Thyroid gland (tissue), 4 donors: ENCODE results near the gene CGB7.

ENCODE experiments used
- CTCF ChIP-seq, 6 experiments: fragments of 200-600 bp in 3 of 6; fragments of 450-650 bp in 3 of 6; sonication (generic) in 3 of 6; IDR thresholded peaks; one replicate each; pipeline ENCODE4 v1.5.1; 2016 to 2019; ENCODE audit warnings: antibody characterized with exemption in 6 of 6, mild to moderate bottlenecking in 2 of 6, inconsistent platforms in 1 of 6, moderate library complexity in 1 of 6
- POLR2A ChIP-seq, 2 donors: fragments of 450-650 bp; IDR thresholded peaks; one replicate each; pipeline ENCODE4 v1.6.1; 2017; ENCODE audit warnings: antibody characterized with exemption in 2 of 2, mild to moderate bottlenecking in 2 of 2, moderate library complexity in 1 of 2

GRCh38 chr19:49085868-49086232, 28.3 kb upstream of the CGB7 start:
- TF ChIP-seq CTCF (IDR thresholded peaks at IDR 0.05): no peak
- no peak for TF ChIP-seq POLR2A (IDR thresholded peaks at IDR 0.05)
